ENCODE measurements around the gene CYTH2.

The CYTH2 gene

DNA sequence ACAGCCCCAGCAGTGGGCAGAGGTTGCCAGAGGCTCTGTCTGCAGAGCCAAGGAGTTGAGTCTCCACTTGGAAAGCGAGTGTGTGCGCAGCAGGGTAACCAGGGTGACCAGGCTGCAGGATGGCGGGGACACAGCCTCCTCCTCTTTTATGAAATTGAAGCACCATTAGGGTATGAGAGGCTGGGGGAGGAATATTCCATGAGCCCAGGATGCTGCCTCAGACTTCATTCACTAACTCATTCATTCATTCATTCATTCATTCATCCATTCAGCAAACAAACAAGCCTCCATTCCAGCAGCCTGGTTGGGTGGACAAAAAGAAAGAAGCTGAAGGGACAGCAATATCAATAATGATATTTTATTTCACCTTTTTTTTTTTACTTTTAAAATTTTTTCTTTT is 49.0 kb downstream of the CYTH2 start:
- TF ChIP-seq TAF1 (IDR thresholded peaks at IDR 0.05; ENCODE audit: low read depth), result no peak
- TF ChIP-seq, protein P1, sequence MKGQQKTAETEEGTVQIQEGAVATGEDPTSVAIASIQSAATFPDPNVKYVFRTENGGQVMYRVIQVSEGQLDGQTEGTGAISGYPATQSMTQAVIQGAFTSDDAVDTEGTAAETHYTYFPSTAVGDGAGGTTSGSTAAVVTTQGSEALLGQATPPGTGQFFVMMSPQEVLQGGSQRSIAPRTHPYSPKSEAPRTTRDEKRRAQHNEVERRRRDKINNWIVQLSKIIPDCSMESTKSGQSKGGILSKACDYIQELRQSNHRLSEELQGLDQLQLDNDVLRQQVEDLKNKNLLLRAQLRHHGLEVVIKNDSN (IDR thresholded peaks at IDR 0.05), result no peak
- TF ChIP-seq CREB1 (IDR thresholded peaks at IDR 0.05; ENCODE audit: low read depth), result no peak
- no peak for TF ChIP-seq YY1 (IDR thresholded peaks at IDR 0.05; ENCODE audit: low read depth)
- no peak for TF ChIP-seq NFIC (IDR thresholded peaks at IDR 0.05)
- TF ChIP-seq TEAD4 (IDR thresholded peaks at IDR 0.05), result no peak

DNA sequence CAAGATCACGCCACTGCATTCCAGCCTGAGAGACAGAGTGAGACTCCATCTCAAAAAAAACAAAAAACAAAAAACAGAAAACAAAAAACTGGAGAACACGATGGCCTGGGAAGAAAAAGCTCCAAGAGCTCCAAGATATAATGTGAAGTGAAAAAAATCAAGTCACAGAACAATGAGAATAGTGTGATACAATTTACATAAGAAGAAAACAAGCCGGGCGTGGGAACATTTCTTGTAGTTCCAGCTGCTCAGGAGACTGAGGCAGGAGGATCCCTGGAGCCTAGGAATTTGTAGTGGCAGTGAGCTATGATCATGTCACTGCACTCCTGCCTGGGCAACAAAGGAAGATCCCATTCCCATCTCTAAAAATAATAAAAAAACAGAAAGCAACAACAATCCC is 51.0 kb downstream of the CYTH2 start:
- no peak for TF ChIP-seq CEBPB (IDR thresholded peaks at IDR 0.05)
- TF ChIP-seq, protein P1 (IDR thresholded peaks at IDR 0.05), result no peak
- no peak for TF ChIP-seq TCF12 (IDR thresholded peaks at IDR 0.05; ENCODE audit: low read depth)
- TF ChIP-seq, protein P2, sequence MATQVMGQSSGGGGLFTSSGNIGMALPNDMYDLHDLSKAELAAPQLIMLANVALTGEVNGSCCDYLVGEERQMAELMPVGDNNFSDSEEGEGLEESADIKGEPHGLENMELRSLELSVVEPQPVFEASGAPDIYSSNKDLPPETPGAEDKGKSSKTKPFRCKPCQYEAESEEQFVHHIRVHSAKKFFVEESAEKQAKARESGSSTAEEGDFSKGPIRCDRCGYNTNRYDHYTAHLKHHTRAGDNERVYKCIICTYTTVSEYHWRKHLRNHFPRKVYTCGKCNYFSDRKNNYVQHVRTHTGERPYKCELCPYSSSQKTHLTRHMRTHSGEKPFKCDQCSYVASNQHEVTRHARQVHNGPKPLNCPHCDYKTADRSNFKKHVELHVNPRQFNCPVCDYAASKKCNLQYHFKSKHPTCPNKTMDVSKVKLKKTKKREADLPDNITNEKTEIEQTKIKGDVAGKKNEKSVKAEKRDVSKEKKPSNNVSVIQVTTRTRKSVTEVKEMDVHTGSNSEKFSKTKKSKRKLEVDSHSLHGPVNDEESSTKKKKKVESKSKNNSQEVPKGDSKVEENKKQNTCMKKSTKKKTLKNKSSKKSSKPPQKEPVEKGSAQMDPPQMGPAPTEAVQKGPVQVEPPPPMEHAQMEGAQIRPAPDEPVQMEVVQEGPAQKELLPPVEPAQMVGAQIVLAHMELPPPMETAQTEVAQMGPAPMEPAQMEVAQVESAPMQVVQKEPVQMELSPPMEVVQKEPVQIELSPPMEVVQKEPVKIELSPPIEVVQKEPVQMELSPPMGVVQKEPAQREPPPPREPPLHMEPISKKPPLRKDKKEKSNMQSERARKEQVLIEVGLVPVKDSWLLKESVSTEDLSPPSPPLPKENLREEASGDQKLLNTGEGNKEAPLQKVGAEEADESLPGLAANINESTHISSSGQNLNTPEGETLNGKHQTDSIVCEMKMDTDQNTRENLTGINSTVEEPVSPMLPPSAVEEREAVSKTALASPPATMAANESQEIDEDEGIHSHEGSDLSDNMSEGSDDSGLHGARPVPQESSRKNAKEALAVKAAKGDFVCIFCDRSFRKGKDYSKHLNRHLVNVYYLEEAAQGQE (IDR thresholded peaks at IDR 0.05; ENCODE audit: low read depth), result no peak
- no peak for TF ChIP-seq TEAD4 (IDR thresholded peaks at IDR 0.05)
- no peak for TF ChIP-seq ZBTB7A (IDR thresholded peaks at IDR 0.05; ENCODE audit: low read depth)
- TF ChIP-seq YY1 (IDR thresholded peaks at IDR 0.05; ENCODE audit: low read depth), result no peak
- TF ChIP-seq EGR1 (IDR thresholded peaks at IDR 0.05), result no peak
- TF ChIP-seq, protein P3, sequence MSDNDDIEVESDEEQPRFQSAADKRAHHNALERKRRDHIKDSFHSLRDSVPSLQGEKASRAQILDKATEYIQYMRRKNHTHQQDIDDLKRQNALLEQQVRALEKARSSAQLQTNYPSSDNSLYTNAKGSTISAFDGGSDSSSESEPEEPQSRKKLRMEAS (IDR thresholded peaks at IDR 0.05), result no peak
- no peak for TF ChIP-seq EP300 (IDR thresholded peaks at IDR 0.05; ENCODE audit: borderline replicate concordance)

DNA sequence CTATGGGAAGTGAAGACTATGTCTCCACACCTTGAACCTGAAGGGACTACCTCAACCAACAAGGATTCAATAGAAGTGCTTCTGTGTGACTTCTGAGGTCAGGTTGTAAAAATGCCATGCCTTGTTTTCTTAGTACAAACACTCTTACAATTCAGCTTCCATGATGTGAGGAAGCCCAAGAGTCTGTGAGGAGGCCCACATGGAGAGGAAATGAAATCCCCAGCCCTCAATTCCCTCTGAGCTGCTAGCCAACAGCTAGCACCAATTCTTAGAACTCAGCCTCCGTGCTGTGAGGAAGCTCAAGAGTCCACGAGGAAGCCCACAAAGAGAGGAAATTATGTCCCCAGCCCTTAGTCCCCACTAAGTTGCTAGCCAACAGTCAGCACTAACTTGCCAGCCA is 55.1 kb downstream of the CYTH2 start:
- 0 out of 2 replicates have a peak, but pooled peaks have one; percentile 29 for TF ChIP-seq YY1 (IDR thresholded peaks at IDR 0.05; ENCODE audit: low read depth)
- TF ChIP-seq TCF12 (IDR thresholded peaks at IDR 0.05; ENCODE audit: low read depth), result no peak

DNA sequence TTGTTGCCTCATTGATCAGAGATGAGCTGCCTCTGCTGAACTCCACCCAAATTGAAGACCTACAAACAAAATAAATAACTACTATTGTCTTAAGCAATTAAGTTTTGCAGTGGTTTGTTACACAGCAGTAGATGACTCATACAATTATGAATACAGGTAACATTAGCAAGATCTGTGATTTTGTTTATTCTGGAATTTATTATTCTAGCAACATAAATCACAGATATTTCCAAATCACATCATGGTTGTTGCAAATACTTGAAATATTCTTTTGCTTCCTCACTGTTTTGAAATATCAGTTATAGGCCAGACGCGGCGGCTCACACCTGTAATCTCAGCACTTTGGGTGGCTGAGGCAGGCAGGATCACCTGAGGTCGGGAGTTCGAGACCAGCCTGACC is 55.6 kb downstream of the CYTH2 start:
- TF ChIP-seq, protein P1 (IDR thresholded peaks at IDR 0.05), result no peak
- TF ChIP-seq ZBTB7A (IDR thresholded peaks at IDR 0.05; ENCODE audit: low read depth) (no peak), EP300 (IDR thresholded peaks at IDR 0.05; ENCODE audit: borderline replicate concordance) (no peak), FOXM1 (IDR thresholded peaks at IDR 0.05; ENCODE audit: borderline replicate concordance, low read depth) (no peak), YY1 (IDR thresholded peaks at IDR 0.05; ENCODE audit: low read depth) (no peak)
- TF ChIP-seq, protein P3 (IDR thresholded peaks at IDR 0.05), result no peak

DNA sequence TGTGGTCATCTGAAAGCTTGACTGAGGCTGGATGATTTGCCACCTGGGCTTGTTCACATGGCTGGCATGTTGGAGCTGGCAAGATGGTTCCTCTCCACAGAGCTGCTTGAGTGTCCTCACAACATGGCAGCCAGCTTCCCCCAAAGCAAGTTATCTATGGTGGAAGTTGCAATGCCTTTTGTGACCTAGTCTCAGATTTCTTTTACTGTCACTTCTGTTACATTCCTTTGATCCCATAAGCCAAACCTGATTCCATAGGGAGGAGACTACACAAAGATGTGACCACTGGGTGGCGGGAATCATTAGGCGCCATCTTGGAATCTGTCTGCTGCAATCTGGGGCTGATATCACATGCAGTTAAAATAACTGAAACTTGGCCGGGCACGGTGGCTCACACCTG is 60.0 kb downstream of the CYTH2 start:
- TF ChIP-seq YY1 (IDR thresholded peaks at IDR 0.05; ENCODE audit: low read depth) (peak; percentile 56; the same call in 1 of the 2 replicates), FOXM1 (IDR thresholded peaks at IDR 0.05; ENCODE audit: borderline replicate concordance, low read depth) (no peak), CEBPB (IDR thresholded peaks at IDR 0.05) (no peak), TEAD4 (IDR thresholded peaks at IDR 0.05) (no peak), CREB1 (IDR thresholded peaks at IDR 0.05; ENCODE audit: low read depth) (no peak), ZBTB7A (IDR thresholded peaks at IDR 0.05; ENCODE audit: low read depth) (no peak), EP300 (IDR thresholded peaks at IDR 0.05; ENCODE audit: borderline replicate concordance) (no peak)
- TF ChIP-seq, protein P1 (IDR thresholded peaks at IDR 0.05), result no peak

DNA sequence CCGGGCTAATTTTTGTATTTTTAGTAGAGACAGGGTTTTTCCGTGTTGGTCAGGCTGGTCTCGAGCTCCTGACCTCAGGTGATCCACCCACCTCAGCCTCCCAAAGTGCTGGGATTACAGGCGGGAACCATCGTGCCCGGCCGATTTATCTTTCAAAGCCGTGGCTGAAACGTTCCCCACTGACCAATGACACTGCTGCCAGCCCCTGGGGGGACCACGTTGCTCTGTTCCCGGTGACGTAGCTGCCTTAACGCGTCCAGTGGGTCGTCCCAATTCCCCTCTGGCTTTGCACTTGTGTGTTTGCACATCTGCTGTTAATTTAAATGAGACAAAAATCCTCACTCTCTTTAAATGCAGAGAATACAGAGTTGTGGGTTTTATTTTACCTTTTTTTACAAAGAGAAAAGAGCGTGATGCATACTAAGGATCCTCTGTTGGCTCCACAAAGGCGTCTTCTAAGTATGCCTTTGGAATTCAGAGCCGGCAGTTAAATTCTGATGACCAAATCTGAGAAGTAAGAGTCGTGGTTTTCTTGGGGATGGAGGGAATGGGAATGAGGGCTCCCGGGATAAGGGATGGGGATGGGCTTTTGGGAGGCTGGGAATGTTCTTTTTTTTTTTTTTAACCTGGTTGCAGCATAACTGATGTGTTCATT is 61.0 kb downstream of the CYTH2 start:
- no peak for TF ChIP-seq RAD21 (IDR thresholded peaks at IDR 0.05; ENCODE audit: low read depth)
- no peak for TF ChIP-seq TCF12 (IDR thresholded peaks at IDR 0.05; ENCODE audit: low read depth)
- TF ChIP-seq NFIC (IDR thresholded peaks at IDR 0.05), result no peak
- no peak for TF ChIP-seq ZBTB7A (IDR thresholded peaks at IDR 0.05; ENCODE audit: low read depth)
- TF ChIP-seq EP300 (IDR thresholded peaks at IDR 0.05; ENCODE audit: borderline replicate concordance), result no peak
- no peak for TF ChIP-seq CEBPB (IDR thresholded peaks at IDR 0.05)
- TF ChIP-seq, protein P3 (IDR thresholded peaks at IDR 0.05), result no peak
- TF ChIP-seq CREB1 (IDR thresholded peaks at IDR 0.05; ENCODE audit: low read depth), result no peak
- TF ChIP-seq FOXM1 (IDR thresholded peaks at IDR 0.05; ENCODE audit: borderline replicate concordance, low read depth), result no peak
- TF ChIP-seq, protein P1 (IDR thresholded peaks at IDR 0.05), result no peak
- TF ChIP-seq EGR1 (IDR thresholded peaks at IDR 0.05), result no peak
- TF ChIP-seq, protein P2 (IDR thresholded peaks at IDR 0.05; ENCODE audit: low read depth), result no peak
- TF ChIP-seq TAF1 (IDR thresholded peaks at IDR 0.05; ENCODE audit: low read depth), result no peak
- no peak for TF ChIP-seq YY1 (IDR thresholded peaks at IDR 0.05; ENCODE audit: low read depth)
